ACC112 (cell line): ENCODE results near the gene KLF11.
"Not testable (repeated sequence)": the region's sequence is repeated elsewhere in the genome, so short reads cannot be mapped to it uniquely, and the experiment has no call there.

Source experiments
- H2AFZ ChIP-seq: fragments of 200-600 bp; sonication (generic); one replicate; pipeline ENCODE4 v1.6.0; 2017; ENCODE audit warnings: antibody characterized with exemption, low read length; ENCODE audit not compliant: unreplicated experiment
- H3K27ac ChIP-seq: fragments of 200-600 bp; sonication (generic); 2 replicates; pipeline ENCODE4 v1.5.1; 2014; ENCODE audit warnings: low read depth, mild to moderate bottlenecking, antibody characterized with exemption, low read length, moderate library complexity
- H3K27me3 ChIP-seq: fragments of 200-600 bp; sonication (generic); 2 replicates; pipeline ENCODE4 v1.6.1; 2014; ENCODE audit warnings: mild to moderate bottlenecking, antibody characterized with exemption, low read length, moderate library complexity, mixed read lengths; ENCODE audit not compliant: insufficient read depth
- H3K36me3 ChIP-seq: fragments of 200-600 bp; sonication (generic); 2 replicates; pipeline ENCODE4 v1.6.1; 2016; ENCODE audit warnings: mild to moderate bottlenecking, antibody characterized with exemption, low read length, moderate library complexity, mixed read lengths; ENCODE audit not compliant: insufficient read depth
- H3K4me1 ChIP-seq: fragments of 200-600 bp; sonication (generic); one replicate; pipeline ENCODE4 v1.6.1; 2016; ENCODE audit warnings: low read length, mixed read lengths; ENCODE audit not compliant: insufficient read depth, unreplicated experiment, control insufficient read depth
- H3K4me3 ChIP-seq: fragments of 200-600 bp; sonication (generic); 2 replicates; pipeline ENCODE4 v1.5.1; 2014; ENCODE audit warnings: mild to moderate bottlenecking, low read depth, low read length
- H3K79me2 ChIP-seq: fragments of 200-600 bp; sonication (generic); one replicate; pipeline ENCODE4 v1.6.0; 2016; ENCODE audit warnings: low read length; ENCODE audit not compliant: control insufficient read depth, unreplicated experiment, insufficient read depth

The KLF11 gene

DNA sequence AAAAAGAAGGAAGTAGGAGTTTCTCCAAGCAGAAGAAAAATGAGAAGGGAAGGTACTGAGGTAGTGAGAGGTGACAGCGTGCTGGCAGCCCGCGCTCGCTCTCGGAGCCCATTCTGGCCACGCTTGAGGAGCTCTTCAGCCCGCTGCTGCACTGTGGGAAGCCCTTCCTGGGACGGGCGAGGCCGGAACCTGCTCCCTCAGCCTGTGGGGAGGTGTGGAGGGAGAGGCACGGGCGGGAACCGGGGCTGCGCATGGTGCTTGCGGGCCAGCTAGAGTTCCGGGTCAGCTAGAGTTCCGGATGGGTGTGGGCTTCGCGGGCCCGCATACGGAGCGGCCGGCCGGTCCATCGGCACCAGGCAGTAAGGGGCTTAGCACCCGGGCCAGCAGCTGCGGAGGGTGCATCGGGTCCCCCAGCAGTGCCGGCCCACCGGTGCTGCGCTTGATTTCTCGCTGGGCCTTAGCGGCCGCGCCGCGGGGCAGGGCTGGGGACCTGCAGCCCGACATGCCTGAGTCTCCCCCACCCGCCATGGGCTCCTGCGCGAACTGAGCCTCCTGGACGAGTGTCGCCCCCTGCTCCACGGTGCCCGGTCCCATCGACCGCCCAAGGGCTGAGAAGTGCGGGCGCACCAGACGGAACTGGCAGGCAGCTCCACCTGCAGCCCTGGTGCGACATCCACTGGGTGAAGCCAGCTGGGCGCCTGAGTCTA lies 48.0 kb downstream of the KLF11 start:
- Histone ChIP-seq H3K36me3 (no peaks in the 10 kb centered on the region), H2AFZ (no peak overlapping the region), H3K4me3 (no peak overlapping the region), H3K27me3 (peaks cover 34% of the 10 kb centered on the region), H3K27ac (no peak overlapping the region), H3K4me1 (no peaks in the 10 kb centered on the region), H3K79me2 (no peaks in the 10 kb centered on the region)

DNA sequence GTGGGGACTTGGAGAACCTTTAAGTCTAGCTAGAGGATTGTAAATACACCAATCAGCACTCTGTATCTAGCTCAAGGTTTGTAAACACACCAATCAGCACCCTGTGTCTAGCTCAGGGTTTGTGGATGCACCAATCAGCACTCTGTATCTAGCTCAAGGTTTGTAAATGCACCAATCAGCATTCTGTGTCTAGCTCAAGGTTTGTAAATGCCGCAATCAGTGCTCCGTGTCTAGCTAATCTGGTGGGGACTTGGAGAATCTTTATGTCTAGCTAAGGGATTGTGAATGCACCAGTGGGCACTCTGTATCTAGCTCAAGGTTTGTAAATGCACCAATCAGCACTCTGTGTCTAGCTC lies 48.5 kb downstream of the KLF11 start:
- not testable (repeated sequence) for H3K27ac ChIP-seq, H2AFZ ChIP-seq, H3K79me2 ChIP-seq, H3K36me3 ChIP-seq, H3K4me3 ChIP-seq, H3K4me1 ChIP-seq
- peaks cover 34% of the 10 kb centered on the region for H3K27me3 ChIP-seq

DNA sequence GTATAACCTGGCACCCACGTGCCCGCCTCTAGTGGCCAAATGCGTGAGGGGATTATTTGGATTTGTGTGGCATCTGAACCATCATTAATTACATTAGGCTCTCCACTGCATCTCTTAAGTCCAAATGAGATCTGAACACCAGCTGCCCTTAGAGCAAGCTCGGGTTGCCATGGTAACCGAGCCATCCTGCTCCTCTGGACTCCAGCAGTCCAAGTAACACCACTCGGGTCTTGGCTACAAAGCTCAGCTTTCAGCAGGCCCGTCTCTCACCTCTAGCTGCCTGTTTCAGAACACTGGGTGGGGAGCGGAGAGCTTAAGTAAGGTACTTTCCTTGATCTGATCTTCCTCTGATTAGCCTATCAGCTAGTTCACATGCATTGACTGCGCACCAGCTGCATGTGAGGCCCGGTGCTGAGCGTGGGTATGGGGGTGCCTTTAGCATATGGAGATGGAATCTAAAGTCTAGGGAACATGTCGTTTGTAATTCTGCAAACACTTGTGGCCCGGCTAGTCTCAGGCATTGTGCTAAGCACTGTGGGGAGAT lies 51.0 kb downstream of the KLF11 start:
- H3K79me2 ChIP-seq: no peaks in the 10 kb centered on the region
- peaks cover 30% of the 10 kb centered on the region for H3K27me3 ChIP-seq
- no peak overlapping the region for H2AFZ ChIP-seq
- H3K4me3 ChIP-seq: no peak overlapping the region
- H3K4me1 ChIP-seq: no peaks in the 10 kb centered on the region
- no peaks in the 10 kb centered on the region for H3K36me3 ChIP-seq
- no peak overlapping the region for H3K27ac ChIP-seq

DNA sequence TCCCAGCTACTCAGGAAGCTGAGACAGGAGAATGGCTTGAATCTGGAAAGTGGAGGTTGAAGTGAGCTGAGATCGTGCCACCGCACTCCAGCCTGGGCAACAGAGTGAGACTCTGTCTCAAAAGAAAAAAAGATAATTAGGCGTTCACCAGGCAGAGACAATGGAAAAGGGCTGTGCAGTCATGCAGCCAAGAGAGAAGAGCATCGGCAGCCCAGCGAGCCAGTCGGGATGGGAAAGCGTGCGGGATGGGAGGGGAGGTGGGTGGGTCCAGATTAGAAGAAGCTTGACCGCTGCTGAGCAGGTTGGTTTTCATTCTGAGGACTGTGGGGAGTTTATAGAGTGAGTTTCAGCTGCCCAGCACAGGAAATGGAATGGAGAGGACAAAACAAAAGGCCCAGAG lies 51.8 kb downstream of the KLF11 start:
- H3K4me3 ChIP-seq: no peak overlapping the region
- H3K27ac ChIP-seq: no peak overlapping the region
- H3K4me1 ChIP-seq: no peaks in the 10 kb centered on the region
- H3K27me3 ChIP-seq: peaks cover 22% of the 10 kb centered on the region
- H3K79me2 ChIP-seq: no peaks in the 10 kb centered on the region
- no peaks in the 10 kb centered on the region for H3K36me3 ChIP-seq
- H2AFZ ChIP-seq: no peak overlapping the region

DNA sequence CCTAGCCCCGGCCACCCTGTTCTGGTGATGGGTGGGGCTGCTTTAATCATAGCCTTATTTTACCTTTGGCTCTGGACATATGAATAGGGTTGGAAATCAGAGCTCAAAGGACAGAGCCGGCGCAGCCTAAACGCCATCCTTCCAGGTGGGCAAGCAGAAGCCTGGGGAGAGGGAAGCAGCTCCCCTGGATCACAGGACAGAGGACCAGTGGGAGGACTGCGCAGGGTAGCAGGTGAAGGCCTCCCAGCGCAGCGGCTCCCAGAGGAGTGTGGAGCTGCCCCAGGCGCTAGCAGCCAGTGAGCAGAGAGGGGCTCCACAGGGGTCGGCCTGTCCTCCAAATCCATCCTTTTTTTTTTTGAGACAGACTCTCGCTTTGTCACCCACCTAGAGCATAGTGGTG lies 53.3 kb downstream of the KLF11 start:
- H3K27ac ChIP-seq: no peak overlapping the region
- peaks cover 7% of the 10 kb centered on the region; the same call in 1 of the 2 replicates for H3K27me3 ChIP-seq
- no peak overlapping the region for H2AFZ ChIP-seq
- no peaks in the 10 kb centered on the region for H3K79me2 ChIP-seq
- H3K36me3 ChIP-seq: no peaks in the 10 kb centered on the region
- H3K4me3 ChIP-seq: no peak overlapping the region
- H3K4me1 ChIP-seq: no peaks in the 10 kb centered on the region

DNA sequence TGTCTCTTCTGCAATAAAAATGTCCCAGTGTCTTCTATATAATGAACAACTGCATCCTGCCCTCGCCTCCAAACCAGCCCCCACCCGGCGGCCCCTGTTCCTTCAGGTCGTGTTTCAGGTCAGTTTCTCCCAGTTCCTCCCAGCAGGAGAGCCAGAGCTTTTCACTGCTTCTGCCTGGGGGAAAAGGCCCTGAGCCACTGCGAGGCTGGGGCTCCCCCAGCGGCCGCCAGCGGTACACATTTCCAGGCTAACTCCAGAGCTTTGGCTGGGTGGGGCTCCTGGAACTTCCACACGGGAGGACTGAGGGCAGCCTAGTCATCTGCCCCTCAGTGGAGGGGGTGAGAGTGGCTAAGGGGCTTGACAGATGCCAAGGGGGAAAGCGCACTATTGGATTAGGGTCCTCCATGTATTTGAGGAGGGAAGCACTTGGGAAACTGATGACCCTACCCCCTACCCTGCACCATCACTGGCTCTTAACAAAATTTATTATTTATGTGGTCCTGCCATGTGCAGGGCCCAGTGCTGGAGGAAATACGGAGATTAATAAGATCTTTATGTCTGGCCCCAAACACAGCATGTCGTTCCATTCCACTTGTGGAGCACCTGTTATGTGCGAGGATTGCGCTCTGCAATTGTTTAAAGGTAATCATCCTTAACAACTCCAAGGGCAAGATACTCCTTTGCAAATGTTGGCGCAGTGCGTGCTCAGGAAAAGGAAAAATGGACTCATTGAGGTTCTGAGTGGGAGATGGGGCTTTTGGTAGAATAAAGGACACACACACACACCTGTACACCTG lies 54.2 kb downstream of the KLF11 start:
- Histone ChIP-seq H3K27ac (no peak overlapping the region), H3K36me3 (no peaks in the 10 kb centered on the region), H3K4me1 (no peaks in the 10 kb centered on the region), H3K79me2 (no peaks in the 10 kb centered on the region), H2AFZ (no peak overlapping the region), H3K27me3 (no peaks in the 10 kb centered on the region), H3K4me3 (no peak overlapping the region)

DNA sequence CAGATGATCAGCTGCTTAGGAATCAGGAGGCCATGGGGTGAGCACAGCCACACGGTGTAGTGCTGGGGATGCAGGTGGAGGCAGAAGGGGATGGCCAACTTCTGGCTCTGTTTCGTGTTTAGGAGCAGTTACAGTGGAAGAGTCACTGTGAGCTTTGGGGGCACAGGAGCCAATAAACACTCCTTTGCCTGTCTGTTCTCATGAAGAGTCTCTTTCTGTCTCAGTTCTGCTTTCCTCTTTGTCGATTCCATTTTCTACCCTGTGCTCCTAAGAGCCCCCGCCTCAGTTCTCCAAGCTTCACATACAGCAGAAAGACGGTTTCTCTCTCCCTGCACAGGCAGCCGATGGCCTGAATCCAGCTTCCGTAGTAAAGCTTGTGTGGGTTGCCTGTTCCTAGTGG lies 58.1 kb downstream of the KLF11 start:
- Histone ChIP-seq H3K27ac (no peak overlapping the region), H3K79me2 (no peaks in the 10 kb centered on the region), H3K36me3 (no peaks in the 10 kb centered on the region), H2AFZ (no peak overlapping the region), H3K4me3 (no peak overlapping the region), H3K4me1 (no peaks in the 10 kb centered on the region), H3K27me3 (no peaks in the 10 kb centered on the region)

DNA sequence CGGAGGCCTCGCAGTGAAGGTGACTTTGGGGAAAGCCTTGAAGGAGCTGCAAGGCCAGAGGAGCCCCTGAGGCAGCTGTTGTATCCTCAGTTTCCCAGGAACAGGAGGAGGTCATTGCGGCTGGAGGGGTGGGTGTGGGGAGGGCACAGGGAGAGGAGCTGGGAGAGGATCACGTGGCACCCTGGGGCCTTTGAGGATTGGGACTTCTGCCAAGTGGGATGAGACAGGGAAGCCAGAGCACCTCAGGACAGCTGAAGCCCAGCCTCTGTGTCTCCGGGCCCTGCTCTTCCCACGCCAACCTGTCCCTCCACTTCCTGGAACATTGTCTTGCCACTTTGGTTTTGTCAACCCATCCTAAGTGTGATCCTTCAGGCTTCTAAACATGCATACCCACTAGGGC lies 59.8 kb downstream of the KLF11 start:
- no peaks in the 10 kb centered on the region for H3K4me1 ChIP-seq
- no peaks in the 10 kb centered on the region for H3K27me3 ChIP-seq
- no peak overlapping the region for H3K4me3 ChIP-seq
- H3K36me3 ChIP-seq: no peaks in the 10 kb centered on the region
- no peaks in the 10 kb centered on the region for H3K79me2 ChIP-seq
- H2AFZ ChIP-seq: no peak overlapping the region
- H3K27ac ChIP-seq: no peak overlapping the region
